BLaER1 (cell line): ENCODE results near the gene INTS4.
"Not testable (repeated sequence)": the region's sequence is repeated elsewhere in the genome, so short reads cannot be mapped to it uniquely, and the experiment has no call there.

Experiments
- H3K27ac ChIP-seq: shearing (Covaris generic); formaldehyde crosslinking; 2 replicates; pipeline ENCODE4 v1.8.1; 2022
- H3K27me3 ChIP-seq: shearing (Covaris generic); formaldehyde crosslinking; 2 replicates; pipeline ENCODE4 v1.8.1; 2022
- H3K36me3 ChIP-seq: shearing (Covaris generic); formaldehyde crosslinking; 2 replicates; pipeline ENCODE4 v1.8.1; 2022
- H3K4me1 ChIP-seq: shearing (Covaris generic); formaldehyde crosslinking; 2 replicates; pipeline ENCODE4 v1.8.1; 2022
- H3K4me2 ChIP-seq: shearing (Covaris generic); formaldehyde crosslinking; 2 replicates; pipeline ENCODE4 v1.8.1; 2022
- H3K4me3 ChIP-seq: shearing (Covaris generic); formaldehyde crosslinking; 2 replicates; pipeline ENCODE4 v1.8.1; 2022
- H3K9ac ChIP-seq: shearing (Covaris generic); formaldehyde crosslinking; 2 replicates; pipeline ENCODE4 v1.8.1; 2022
- H3K9me3 ChIP-seq: shearing (Covaris generic); formaldehyde crosslinking; 2 replicates; pipeline ENCODE4 v1.8.1; 2022
- H4K20me1 ChIP-seq: shearing (Covaris generic); formaldehyde crosslinking; 2 replicates; pipeline ENCODE4 v1.8.1; 2022
- Cebpa-rat ChIP-seq: shearing (Covaris generic); IDR thresholded peaks from 2 replicates; pipeline ENCODE4 v1.8.1; 2022

INTS4 gene

DNA sequence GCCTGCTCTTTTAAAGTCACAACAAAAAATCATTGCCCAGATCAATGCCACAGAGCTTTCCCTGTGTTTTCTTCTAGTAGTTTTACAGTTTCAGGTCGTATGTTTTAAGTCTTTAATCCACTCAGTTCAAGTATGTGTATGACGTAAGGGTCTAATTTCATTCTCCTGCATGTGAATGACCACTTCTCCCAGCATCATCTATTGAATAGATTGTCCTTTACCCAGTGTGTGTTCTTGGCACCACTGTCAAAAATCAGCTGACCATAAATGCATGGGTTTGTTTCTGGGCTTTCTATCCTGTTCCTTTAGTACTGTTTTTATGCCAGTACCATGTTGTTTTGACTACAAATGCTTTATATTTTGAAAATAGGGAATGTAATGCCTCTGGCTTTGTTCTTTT, 28.1 kb downstream of the INTS4 start:
- H3K4me1 ChIP-seq = peaks cover 6% of the 10 kb centered on the region; the same call in 1 of the 2 replicates
- no peaks in the 10 kb centered on the region for H3K27me3 ChIP-seq
- no peaks in the 10 kb centered on the region for H3K9me3 ChIP-seq
- no peak overlapping the region for H3K9ac ChIP-seq
- H3K4me3 ChIP-seq = no peak overlapping the region
- peaks cover 28% of the 10 kb centered on the region for H3K36me3 ChIP-seq
- no peak overlapping the region for H3K4me2 ChIP-seq
- no peaks in the 10 kb centered on the region for H4K20me1 ChIP-seq
- no peak for TF ChIP-seq Cebpa-rat
- H3K27ac ChIP-seq = no peak overlapping the region

DNA sequence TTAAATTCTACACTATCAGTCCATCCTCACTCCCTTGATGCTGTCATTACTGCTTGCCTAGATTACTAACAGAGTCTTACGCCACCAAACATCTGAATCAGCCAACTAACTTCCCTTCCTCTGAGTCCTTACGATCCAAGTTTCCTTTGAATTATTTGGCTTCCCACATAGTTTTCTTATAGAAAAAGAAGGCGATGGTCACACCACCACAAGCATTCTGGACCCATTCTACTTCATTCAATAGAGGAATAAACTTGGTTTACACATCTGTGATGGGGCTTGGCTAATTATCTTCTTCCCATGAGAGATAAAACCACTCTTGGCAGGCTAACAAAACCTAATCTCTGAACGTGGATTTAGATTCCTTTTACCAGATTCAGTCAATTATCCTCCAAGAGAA, 35.0 kb downstream of the INTS4 start:
- H3K27ac ChIP-seq = no peak overlapping the region
- no peaks in the 10 kb centered on the region for H3K27me3 ChIP-seq
- no peak overlapping the region for H3K9ac ChIP-seq
- H3K4me3 ChIP-seq = no peak overlapping the region
- peaks cover 51% of the 10 kb centered on the region for H3K36me3 ChIP-seq
- H4K20me1 ChIP-seq = no peaks in the 10 kb centered on the region
- TF ChIP-seq Cebpa-rat = no peak
- H3K4me1 ChIP-seq = no peaks in the 10 kb centered on the region
- no peaks in the 10 kb centered on the region for H3K9me3 ChIP-seq
- no peak overlapping the region for H3K4me2 ChIP-seq

DNA sequence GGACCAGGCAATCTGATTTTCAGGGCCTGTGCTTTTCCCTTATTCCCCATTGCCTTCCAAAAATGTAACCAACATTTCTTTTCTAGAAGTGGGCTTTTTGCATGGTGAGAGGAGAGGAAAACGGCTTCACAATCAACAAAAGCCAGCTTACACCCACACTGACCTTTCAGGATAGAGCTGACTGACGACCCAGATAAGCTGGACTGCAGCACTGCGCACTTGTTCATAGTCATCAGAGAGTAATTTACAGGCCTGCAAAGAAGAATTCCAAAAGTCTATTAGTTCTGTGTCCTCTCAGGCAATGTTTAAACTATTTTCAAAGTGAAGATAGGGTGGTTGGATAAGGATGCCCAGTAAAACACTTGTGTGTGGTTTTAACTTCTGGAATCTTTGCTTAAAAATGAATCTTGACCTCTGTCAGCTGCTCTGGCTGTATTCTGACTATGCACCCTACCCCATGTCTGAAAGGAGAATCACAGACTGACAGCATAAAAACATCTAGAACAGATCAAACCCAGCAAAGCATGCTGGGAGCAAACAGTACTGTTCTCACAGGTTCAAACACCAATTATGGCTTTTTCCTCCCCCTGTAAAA, 35.8 kb downstream of the INTS4 start:
- not testable (repeated sequence) for H3K9me3 ChIP-seq, H3K4me3 ChIP-seq, H3K27ac ChIP-seq, H4K20me1 ChIP-seq, H3K4me2 ChIP-seq, H3K4me1 ChIP-seq, H3K9ac ChIP-seq, H3K27me3 ChIP-seq
- peaks cover 59% of the 10 kb centered on the region for H3K36me3 ChIP-seq

DNA sequence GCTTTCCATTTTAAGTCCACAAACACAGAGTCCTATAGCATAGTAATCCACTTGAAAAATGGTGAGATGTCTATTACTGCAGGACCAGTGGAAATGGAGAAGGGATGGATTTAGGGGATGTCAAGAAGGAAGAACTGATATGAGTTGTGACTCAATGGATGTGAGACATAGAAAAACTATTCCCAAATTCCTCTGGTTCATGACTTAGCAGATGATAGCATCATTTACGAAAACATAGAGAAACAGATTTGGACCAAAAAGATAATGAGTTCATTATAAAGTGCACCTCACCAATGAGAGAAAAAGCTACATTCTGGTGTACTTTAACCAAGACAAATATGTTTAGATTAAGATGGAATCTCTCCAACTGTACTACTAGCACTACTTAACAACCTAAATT, 51.2 kb downstream of the INTS4 start:
- H3K27ac ChIP-seq, H3K4me2 ChIP-seq: not testable (repeated sequence)

DNA sequence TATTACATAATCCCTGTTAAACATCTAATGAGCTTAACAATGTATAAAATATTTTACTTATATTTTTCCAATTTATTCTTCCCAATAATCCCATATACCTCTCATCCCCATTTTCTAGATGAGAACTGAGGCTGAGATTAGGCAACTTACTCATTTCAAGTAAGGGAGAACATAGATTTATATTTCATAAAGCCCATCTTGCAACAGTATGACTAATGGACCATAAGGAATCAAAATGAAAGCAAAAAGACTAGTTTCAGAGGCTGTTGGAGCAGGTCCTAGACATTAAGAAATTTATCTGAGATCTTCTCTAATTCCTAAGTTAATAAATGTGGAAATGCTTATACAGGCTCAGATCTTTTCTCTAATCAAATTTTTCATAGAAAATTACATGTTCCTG, 52.0 kb downstream of the INTS4 start:
- H3K9ac ChIP-seq, H3K27ac ChIP-seq, H3K4me2 ChIP-seq, H4K20me1 ChIP-seq, H3K27me3 ChIP-seq, H3K4me1 ChIP-seq, H3K4me3 ChIP-seq, H3K9me3 ChIP-seq: not testable (repeated sequence)
- peaks cover 23% of the 10 kb centered on the region for H3K36me3 ChIP-seq

More for the DNA sequence above, 51.2 kb downstream of the INTS4 start:
- not testable (repeated sequence) for H3K4me1 ChIP-seq, H3K9me3 ChIP-seq, H3K27me3 ChIP-seq, H4K20me1 ChIP-seq, H3K4me3 ChIP-seq, H3K9ac ChIP-seq
- peaks cover 26% of the 10 kb centered on the region for H3K36me3 ChIP-seq

DNA sequence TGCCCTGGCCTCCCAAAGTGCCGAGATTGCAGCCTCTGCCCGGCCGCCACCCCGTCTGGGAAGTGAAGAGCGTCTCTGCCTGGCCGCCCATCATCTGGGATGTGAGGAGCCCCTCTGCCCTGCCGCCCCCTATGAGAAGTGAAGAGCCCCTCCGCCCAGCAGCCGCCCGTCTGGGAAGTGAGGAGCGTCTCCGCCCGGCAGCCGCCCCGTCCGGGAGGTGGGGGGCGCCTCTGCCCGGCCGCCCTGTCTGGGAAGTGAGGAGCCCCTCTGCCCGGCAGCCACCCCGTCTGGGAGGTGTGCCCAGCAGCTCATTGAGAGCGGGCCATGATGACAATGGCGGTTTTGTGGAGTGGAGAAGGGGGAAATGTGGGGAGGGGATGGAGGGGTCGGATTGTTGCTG, 60.9 kb downstream of the INTS4 start:
- not testable (repeated sequence) for H3K9ac ChIP-seq, H4K20me1 ChIP-seq, H3K4me1 ChIP-seq, H3K27ac ChIP-seq, H3K27me3 ChIP-seq, H3K4me3 ChIP-seq, H3K4me2 ChIP-seq
- peaks cover 63% of the 10 kb centered on the region for H3K36me3 ChIP-seq
- peaks cover 13% of the 10 kb centered on the region for H3K9me3 ChIP-seq

DNA sequence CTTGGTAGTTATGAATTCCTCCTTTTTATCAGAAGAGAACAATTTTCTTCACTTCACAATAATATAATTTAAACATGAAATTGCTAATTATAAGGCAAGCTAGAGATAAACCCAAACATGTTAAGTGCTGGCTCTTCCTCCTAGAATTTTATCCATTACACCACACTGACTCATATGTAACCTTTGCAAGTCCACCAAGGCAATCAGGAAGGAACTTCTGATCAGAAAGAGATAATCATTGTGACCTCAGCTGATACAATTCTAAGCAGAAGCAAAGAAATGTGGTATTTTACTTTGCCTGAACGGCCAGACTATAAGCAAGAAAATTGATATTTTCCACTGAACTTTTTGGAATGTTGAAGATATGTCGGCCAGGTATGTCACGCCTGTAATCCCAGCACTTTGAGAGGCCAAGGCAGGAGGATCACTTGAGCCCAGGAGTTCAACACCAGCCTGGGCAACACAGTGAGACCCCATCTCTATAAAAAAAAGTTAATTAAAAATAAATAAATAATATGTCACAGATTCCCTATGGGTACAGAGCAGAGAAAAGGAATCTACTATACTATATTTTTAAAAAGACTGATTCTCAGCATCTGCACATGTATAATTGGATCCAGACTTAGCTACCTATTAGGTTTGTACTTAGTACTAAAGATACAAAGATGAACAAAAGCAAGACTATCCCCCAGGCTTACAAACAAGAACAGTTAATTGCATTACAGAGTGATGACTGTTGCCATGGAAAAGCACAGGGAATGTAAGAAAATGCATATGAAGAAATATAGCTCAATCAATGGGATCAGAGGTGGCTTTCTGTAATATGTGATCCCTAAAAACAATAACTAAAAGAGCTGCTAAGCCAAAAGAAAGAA, 63.9 kb downstream of the INTS4 start:
- not testable (repeated sequence) for H4K20me1 ChIP-seq, H3K4me1 ChIP-seq, H3K27ac ChIP-seq, H3K9ac ChIP-seq, H3K27me3 ChIP-seq, H3K4me2 ChIP-seq, H3K4me3 ChIP-seq
- Histone ChIP-seq H3K36me3 (peaks cover 71% of the 10 kb centered on the region), H3K9me3 (peaks cover 13% of the 10 kb centered on the region)

DNA sequence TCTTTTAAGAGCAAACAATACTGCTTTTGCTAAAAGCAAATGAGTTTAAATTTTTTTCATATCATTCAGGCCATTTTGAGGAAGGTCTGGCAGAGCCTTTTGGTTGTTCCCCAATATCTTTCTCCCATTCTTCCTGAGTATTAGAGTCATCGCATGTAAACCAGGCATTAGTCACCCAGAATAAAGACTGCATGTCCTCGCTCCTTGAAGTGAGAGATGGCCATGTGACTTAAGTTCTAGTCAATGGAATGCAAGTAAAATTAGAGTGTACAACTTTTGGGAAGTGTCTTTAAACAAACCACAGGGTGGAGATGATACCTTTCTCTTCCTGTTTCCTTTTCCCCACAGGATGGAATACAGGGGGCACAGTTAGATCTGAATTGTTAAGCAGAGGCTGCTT, 76.8 kb downstream of the INTS4 start:
- H3K4me3 ChIP-seq, H4K20me1 ChIP-seq, H3K9ac ChIP-seq, H3K9me3 ChIP-seq, H3K4me1 ChIP-seq, H3K27me3 ChIP-seq, H3K27ac ChIP-seq, H3K4me2 ChIP-seq: not testable (repeated sequence)
- H3K36me3 ChIP-seq = peaks cover 52% of the 10 kb centered on the region

DNA sequence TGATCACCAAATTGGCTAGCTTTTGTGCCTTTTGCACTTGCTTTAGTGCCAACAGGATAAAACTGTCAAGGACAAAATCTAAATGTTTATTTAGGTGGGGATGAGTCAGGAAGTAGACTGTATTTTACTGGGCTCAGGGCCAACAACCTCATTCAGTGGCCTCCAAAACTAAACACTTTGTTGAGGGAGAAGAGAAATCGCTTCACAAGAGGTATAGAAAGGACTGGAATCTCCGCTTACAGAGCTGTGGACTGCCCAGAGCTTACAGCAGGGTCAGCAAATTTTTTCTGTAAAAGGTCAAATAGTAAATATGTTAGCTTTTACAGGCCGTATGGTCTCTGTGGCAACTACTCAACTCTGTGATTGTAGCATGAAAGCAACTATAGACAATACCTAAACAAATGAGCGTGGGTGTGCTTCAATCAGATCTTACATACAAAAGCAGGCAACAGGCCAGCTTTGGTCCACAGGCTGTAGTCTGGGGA, 80.1 kb downstream of the INTS4 start:
- H3K9ac ChIP-seq, H3K4me1 ChIP-seq, H3K27ac ChIP-seq, H3K27me3 ChIP-seq, H3K4me2 ChIP-seq, H3K9me3 ChIP-seq, H3K4me3 ChIP-seq, H4K20me1 ChIP-seq: not testable (repeated sequence)
- H3K36me3 ChIP-seq = peaks cover 53% of the 10 kb centered on the region

DNA sequence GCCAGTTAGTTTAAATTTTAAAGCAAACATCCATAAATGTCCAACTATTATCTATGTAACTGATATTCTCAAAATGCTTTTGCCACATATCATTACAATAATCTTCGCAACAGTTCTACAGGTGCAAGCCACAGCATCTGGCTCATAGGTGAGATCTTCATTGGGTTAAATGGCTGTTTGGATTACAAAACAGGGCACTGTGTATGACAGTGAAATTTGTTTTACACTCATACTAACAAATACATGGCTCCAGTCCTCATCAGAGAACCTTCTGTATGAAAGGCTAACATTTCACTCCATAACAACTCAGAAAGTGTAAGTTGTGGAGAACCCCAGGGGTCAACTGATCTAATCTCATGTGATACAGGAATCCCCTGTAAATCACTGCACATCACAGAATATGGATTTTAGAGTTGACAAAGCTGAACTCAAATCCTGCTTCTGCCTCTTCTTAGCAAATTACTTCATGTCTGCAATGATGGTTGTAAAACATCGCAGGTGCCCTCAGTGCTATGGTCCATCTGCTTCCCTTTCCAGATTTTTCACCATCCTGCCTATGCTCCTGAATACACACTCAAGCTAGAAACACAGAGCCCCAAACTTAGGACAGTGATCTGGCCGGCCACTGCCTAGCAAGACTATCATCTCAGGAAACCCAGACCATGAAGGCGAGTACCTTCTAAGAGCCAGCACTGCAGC, 80.7 kb downstream of the INTS4 start:
- H3K27me3 ChIP-seq, H3K4me2 ChIP-seq, H3K4me3 ChIP-seq, H4K20me1 ChIP-seq, H3K9me3 ChIP-seq, H3K4me1 ChIP-seq, H3K27ac ChIP-seq, H3K9ac ChIP-seq: not testable (repeated sequence)
- H3K36me3 ChIP-seq = peaks cover 52% of the 10 kb centered on the region

DNA sequence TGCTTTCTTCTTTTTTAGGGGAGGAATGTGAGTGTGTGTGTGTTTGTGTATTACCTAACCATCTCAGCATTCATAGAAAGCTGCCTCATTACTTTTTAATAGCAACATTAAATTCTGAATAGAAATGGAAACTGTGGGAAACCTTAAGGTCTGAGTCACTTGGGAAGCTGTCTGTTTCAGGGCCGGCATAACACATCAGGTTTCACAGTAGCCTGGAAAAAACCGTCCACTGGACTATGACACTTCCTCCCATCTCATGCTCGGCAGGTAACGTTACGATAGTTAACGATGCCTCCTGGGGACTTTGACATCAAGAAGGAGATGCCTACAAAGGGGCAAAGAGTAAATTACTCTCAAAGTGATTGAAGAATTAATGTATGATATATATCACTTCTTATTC, 83.6 kb downstream of the INTS4 start:
- H3K27me3 ChIP-seq, H3K4me2 ChIP-seq, H3K4me3 ChIP-seq, H3K9me3 ChIP-seq, H3K4me1 ChIP-seq, H3K9ac ChIP-seq, H4K20me1 ChIP-seq, H3K27ac ChIP-seq: not testable (repeated sequence)
- peaks cover 53% of the 10 kb centered on the region for H3K36me3 ChIP-seq
